ENCODE data around the gene BCL2L1.
"Not testable (repeated sequence)": the region's sequence is repeated elsewhere in the genome, so short reads cannot be mapped to it uniquely, and the experiment has no call there.

BCL2L1 gene

GRCh38 chr20:31747640-31748039, 25.0 kb upstream of the BCL2L1 start (continued):
- TF ChIP-seq TSHZ2 (CRISPR knock-in tag; IDR thresholded peaks at IDR 0.05) (no peak), RARB (CRISPR knock-in tag; IDR thresholded peaks at IDR 0.05) (no peak), ZNF565 (CRISPR knock-in tag; conservative IDR thresholded peaks at IDR 0.05; ENCODE audit: low read depth) (no peak), SNAI2 (CRISPR knock-in tag; IDR thresholded peaks at IDR 0.05) (no peak), ZFP3 (CRISPR knock-in tag; IDR thresholded peaks at IDR 0.05) (no peak), GLIS3 (CRISPR knock-in tag; IDR thresholded peaks at IDR 0.05) (no peak), TOX (CRISPR knock-in tag; IDR thresholded peaks at IDR 0.05; ENCODE audit: borderline replicate concordance) (no peak), ZNF70 (CRISPR knock-in tag; IDR thresholded peaks at IDR 0.05) (no peak)

GRCh38 chr20:31747028-31747427, 24.4 kb upstream of the BCL2L1 start:
- ATAC-seq = not testable (repeated sequence)

GRCh38 chr20:31746068-31746878, 23.6 kb upstream of the BCL2L1 start:
- no peak for TF ChIP-seq CSDC2 (CRISPR knock-in tag; IDR thresholded peaks at IDR 0.05)
- peak; percentile 48 for ATAC-seq

- no peak for TF ChIP-seq PPARA (CRISPR knock-in tag; IDR thresholded peaks at IDR 0.05; ENCODE audit: borderline replicate concordance)
- TF ChIP-seq GLIS3 (CRISPR knock-in tag; IDR thresholded peaks at IDR 0.05) = no peak
- TF ChIP-seq SNAI2 (CRISPR knock-in tag; IDR thresholded peaks at IDR 0.05) = no peak
- TF ChIP-seq ZNF565 (CRISPR knock-in tag; conservative IDR thresholded peaks at IDR 0.05; ENCODE audit: low read depth) = no peak
- no peak for TF ChIP-seq CSRNP3 (CRISPR knock-in tag; IDR thresholded peaks at IDR 0.05)
- TF ChIP-seq CSDC2 (CRISPR knock-in tag; IDR thresholded peaks at IDR 0.05) = no peak
- no peak for TF ChIP-seq TSHZ2 (CRISPR knock-in tag; IDR thresholded peaks at IDR 0.05)
- TF ChIP-seq ZFP30 (CRISPR knock-in tag; IDR thresholded peaks at IDR 0.05) = no peak
- no peak for TF ChIP-seq ZFP3 (CRISPR knock-in tag; IDR thresholded peaks at IDR 0.05)
- no peak for TF ChIP-seq TOX (CRISPR knock-in tag; IDR thresholded peaks at IDR 0.05; ENCODE audit: borderline replicate concordance)
- no peak for ATAC-seq
Measured at GRCh38 chr20:31740656-31741323, 18.1 kb upstream of the BCL2L1 start.

GRCh38 chr20:31740208-31740607, 17.5 kb upstream of the BCL2L1 start:
- peak; percentile 15; the same call in 2 of the 3 replicates for ATAC-seq

GRCh38 chr20:31739550-31739977, 16.9 kb upstream of the BCL2L1 start:
- peak; percentile 4 for ATAC-seq
- no peak for TF ChIP-seq ZNF565 (CRISPR knock-in tag; conservative IDR thresholded peaks at IDR 0.05; ENCODE audit: low read depth)
- no peak for TF ChIP-seq TCF4 (CRISPR knock-in tag; IDR thresholded peaks at IDR 0.05; ENCODE audit: borderline replicate concordance)
- TF ChIP-seq OSR1 (CRISPR knock-in tag; IDR thresholded peaks at IDR 0.05) = no peak
- no peak for TF ChIP-seq ESRRG (CRISPR knock-in tag; IDR thresholded peaks at IDR 0.05)
- TF ChIP-seq RARB (CRISPR knock-in tag; IDR thresholded peaks at IDR 0.05) = no peak
- no peak for TF ChIP-seq SNAI2 (CRISPR knock-in tag; IDR thresholded peaks at IDR 0.05)

More at GRCh38 chr20:31740208-31740607, 17.5 kb upstream of the BCL2L1 start:
- no peak for TF ChIP-seq CSDC2 (CRISPR knock-in tag; IDR thresholded peaks at IDR 0.05)

Measured in SK-N-SH treated with all-trans-retinoic acid at 6 μM for 48 hours (cell line).